Measurements from ENCODE around the gene IGF2R. TPM values are rescaled to one million over a fixed set of nuclear protein-coding genes. Genes with fewer than 3 reads are reported as not detected.

IGF2R gene
- total and polyA plus RNA-seq, 2 experiments from 2014 or later, result 61.2 to 132 TPM

GRCh38 chr6:160002882-160003281, 34.0 kb downstream of the IGF2R start:
- Histone ChIP-seq H3K4me2 (no peak overlapping the region), H3K79me2 (peaks cover 100% of the 10 kb centered on the region), H3K36me3 (replicated peaks; ENCODE audit: insufficient read depth, low read depth) (no peaks in the 10 kb centered on the region), H3K4me3 (no peak overlapping the region), H4K20me1 (ENCODE audit: insufficient read depth, poor library complexity, severe bottlenecking) (peaks cover 72% of the 10 kb centered on the region), H3K9me3 (ENCODE audit: low read depth) (no peaks in the 10 kb centered on the region), H3K27ac (no peak overlapping the region), H3K27me3 (no peaks in the 10 kb centered on the region), H3K4me1 (ENCODE audit: insufficient read depth) (no peaks in the 10 kb centered on the region), H3K9me2 (replicated peaks; ENCODE audit: insufficient read depth) (no peaks in the 10 kb centered on the region), H2AFZ (no peak overlapping the region)
- 68% methylated on average over 2 of the region's 2 CpGs for WGBS (ENCODE audit: low lambda C conversion rate, missing lambda C conversion rate)
- TF ChIP-seq CTCF (IDR thresholded peaks at IDR 0.05; ENCODE audit: poor library complexity) (no peak), EZH2phosphoT487 (IDR thresholded peaks at IDR 0.05; ENCODE audit: low read depth, severe bottlenecking, unreplicated experiment) (no peak), EZH2 (IDR thresholded peaks at IDR 0.05; ENCODE audit: borderline replicate concordance) (no peak)
- no peak for DNase-seq (ENCODE audit: low spot score)

GRCh38 chr6:160004018-160004417, 35.1 kb downstream of the IGF2R start:
- Histone ChIP-seq H3K36me3 (replicated peaks; ENCODE audit: insufficient read depth, low read depth) (no peaks in the 10 kb centered on the region), H3K4me3 (no peak overlapping the region), H3K79me2 (peaks cover 100% of the 10 kb centered on the region), H3K4me1 (ENCODE audit: insufficient read depth) (no peaks in the 10 kb centered on the region), H3K27me3 (no peaks in the 10 kb centered on the region), H3K27ac (no peak overlapping the region), H3K4me2 (no peak overlapping the region), H2AFZ (no peak overlapping the region), H4K20me1 (ENCODE audit: insufficient read depth, poor library complexity, severe bottlenecking) (peaks cover 71% of the 10 kb centered on the region), H3K9me3 (ENCODE audit: low read depth) (no peaks in the 10 kb centered on the region), H3K9me2 (replicated peaks; ENCODE audit: insufficient read depth) (no peaks in the 10 kb centered on the region)
- DNase-seq (ENCODE audit: low spot score), result no peak
- WGBS (ENCODE audit: low lambda C conversion rate, missing lambda C conversion rate), result 99% methylated on average over 8 of the region's 8 CpGs
- TF ChIP-seq EZH2phosphoT487 (IDR thresholded peaks at IDR 0.05; ENCODE audit: low read depth, severe bottlenecking, unreplicated experiment) (no peak), CTCF (IDR thresholded peaks at IDR 0.05; ENCODE audit: poor library complexity) (no peak), EZH2 (IDR thresholded peaks at IDR 0.05; ENCODE audit: borderline replicate concordance) (no peak)

- no peaks in the 10 kb centered on the region for H3K9me3 ChIP-seq (ENCODE audit: low read depth)
- no peak overlapping the region for H2AFZ ChIP-seq
- peaks cover 100% of the 10 kb centered on the region for H3K79me2 ChIP-seq
- DNase-seq (ENCODE audit: low spot score), result no peak
- no peak overlapping the region for H3K4me2 ChIP-seq
- no peaks in the 10 kb centered on the region for H3K4me1 ChIP-seq (ENCODE audit: insufficient read depth)
- TF ChIP-seq EZH2 (IDR thresholded peaks at IDR 0.05; ENCODE audit: borderline replicate concordance), result no peak
- no peak for TF ChIP-seq CTCF (IDR thresholded peaks at IDR 0.05; ENCODE audit: poor library complexity)
- TF ChIP-seq EZH2phosphoT487 (IDR thresholded peaks at IDR 0.05; ENCODE audit: low read depth, severe bottlenecking, unreplicated experiment), result no peak
- H3K36me3 ChIP-seq (replicated peaks; ENCODE audit: insufficient read depth, low read depth), result no peaks in the 10 kb centered on the region
- H3K27me3 ChIP-seq, result no peaks in the 10 kb centered on the region
- WGBS (ENCODE audit: low lambda C conversion rate, missing lambda C conversion rate), result 99% methylated on average over 21 of the region's 21 CpGs
- no peak overlapping the region for H3K27ac ChIP-seq
- H4K20me1 ChIP-seq (ENCODE audit: insufficient read depth, poor library complexity, severe bottlenecking), result peaks cover 67% of the 10 kb centered on the region
- no peaks in the 10 kb centered on the region for H3K9me2 ChIP-seq (replicated peaks; ENCODE audit: insufficient read depth)
- H3K4me3 ChIP-seq, result no peak overlapping the region
Measured at GRCh38 chr6:160004419-160005175, 35.7 kb downstream of the IGF2R start.
